ENCODE data around the gene AMOTL2. TPM values are rescaled to one million over a fixed set of nuclear protein-coding genes. Genes with fewer than 3 reads are reported as not detected.

The AMOTL2 gene
- total RNA-seq, 1 experiment from 2014 or later, result 30.9 TPM

- H3K27ac Mint-ChIP-seq, result no peak overlapping the region
- peaks cover 67% of the 10 kb centered on the region for H3K27me3 Mint-ChIP-seq (ENCODE audit: low read depth)
Measured at GRCh38 chr3:134376786-134377426, 2.7 kb upstream of the AMOTL2 start.

More at GRCh38 chr3:134376786-134377426, 2.7 kb upstream of the AMOTL2 start:
- Histone ChIP-seq H3K27ac (ENCODE audit: insufficient read length, low read depth, low read length) (no peak overlapping the region), H3K4me2 (ENCODE audit: insufficient read depth, insufficient read length, low read length) (no peak overlapping the region), H3K14ac (ENCODE audit: insufficient read depth, low read length) (no peak overlapping the region), H2BK5ac (ENCODE audit: insufficient read length, low read length) (no peak overlapping the region), H3K23me2 (ENCODE audit: insufficient read length, low read depth, low read length, poor library complexity, severe bottlenecking) (peaks cover 15% of the 10 kb centered on the region), H4K5ac (ENCODE audit: insufficient read length, low read depth, low read length) (no peak overlapping the region), H3T11ph (ENCODE audit: low read length) (no peak overlapping the region), H2BK120ac (ENCODE audit: low read depth, low read length, poor library complexity, severe bottlenecking) (no peak overlapping the region), H3K4me1 (ENCODE audit: insufficient read depth, low read length) (peaks cover 6% of the 10 kb centered on the region; the same call in 1 of the 2 replicates), H4K91ac (ENCODE audit: insufficient read length, low read depth, low read length) (no peak overlapping the region), H3K4ac (ENCODE audit: low read depth, low read length) (no peak overlapping the region), H2BK20ac (ENCODE audit: low read depth, low read length, poor library complexity, severe bottlenecking) (no peak overlapping the region), H3K18ac (ENCODE audit: insufficient read length, low read depth, low read length) (no peak overlapping the region), H4K20me1 (ENCODE audit: control insufficient read depth, insufficient read depth, insufficient read length) (peaks cover 6% of the 10 kb centered on the region), H3K79me2 (ENCODE audit: insufficient read depth, low read length) (peaks cover 8% of the 10 kb centered on the region; the same call in 1 of the 2 replicates), H2BK12ac (ENCODE audit: insufficient read length, low read depth, low read length) (no peak overlapping the region), H3K23ac (ENCODE audit: insufficient read length, low read depth, low read length) (no peak overlapping the region), H3K79me1 (ENCODE audit: insufficient read depth, low read depth, low read length, poor library complexity, severe bottlenecking) (peaks cover 3% of the 10 kb centered on the region), H3K9ac (ENCODE audit: extremely low read depth, insufficient read length, low read length) (no peak overlapping the region), H3K56ac (ENCODE audit: insufficient read length, low read depth, low read length) (no peak overlapping the region), H2AFZ (ENCODE audit: low read length) (no peak overlapping the region), H3K27me3 (ENCODE audit: insufficient read depth, low read length) (peaks cover 10% of the 10 kb centered on the region; the same call in 1 of the 2 replicates), H2BK15ac (ENCODE audit: low read depth, low read length) (no peak overlapping the region), H3K9me3 (ENCODE audit: control insufficient read depth, low read depth, low read length) (no peaks in the 10 kb centered on the region), H4K8ac (replicated peaks; ENCODE audit: insufficient read length, low read depth, low read length) (no peak overlapping the region), H2AK5ac (ENCODE audit: insufficient read length, low read length) (no peak overlapping the region)
- TF ChIP-seq CTCF (conservative IDR thresholded peaks at IDR 0.05), result no peak
- no peak for DNase-seq
- Mint-ChIP-seq H3K4me1 (peaks cover 48 to 59% of the 10 kb centered on the region in 2 experiments), H3K36me3 (ENCODE audit: insufficient read depth in 1 of 3, low read depth in 3 of 3) (peaks cover 4 to 8% (median 7%) of the 10 kb centered on the region in 3 experiments; a peak in 6 of 7 replicates), H3K4me3 (no peak overlapping the region), H3K9me3 (no peaks in the 10 kb centered on the region; a peak in 3 of 5 replicates)
- WGBS (ENCODE audit: extremely low coverage, insufficient read length, low lambda C conversion rate), result no CpG with 5 or more reads among the region's 5 CpGs

Data from H9 (cell line).